H1 (cell line): ENCODE measurements around the gene SPAG16. TPM values are rescaled to one million over a fixed set of nuclear protein-coding genes. Genes with fewer than 3 reads are reported as not detected.

ENCODE experiments used
- CTCF ChIA-PET: fragments of 300-600 bp; sonication (Branson Sonifier 250); formaldehyde crosslinking; loops from one replicate; lab custom pipeline; 2021; ENCODE audit not compliant: partially characterized antibody; lab: Charles Lee
- POLR2A ChIA-PET: fragments of 300-600 bp; sonication (Branson Sonifier 250); formaldehyde crosslinking; loops from one replicate; lab custom pipeline; 2021; ENCODE audit warnings: inconsistent platforms; ENCODE audit not compliant: partially characterized antibody; lab: Charles Lee
- DNase-seq, 2 experiments: peaks; one replicate each; pipeline versions ENCODE4 v3.0.0 to v3.0.0-alpha.2; 2010 to 2022; ENCODE audit warnings: low spot score in 2 of 2, low read depth in 1 of 2, mixed read lengths in 1 of 2
- FAIRE-seq: peaks from 2 replicates; lab custom pipeline; 2011; peaks lifted over from hg19 to GRCh38; lab: Jason Lieb, UNC
- H2AFZ ChIP-seq: 2 replicates; pipeline ENCODE4 v1.8.1; 2012; ENCODE audit warnings: low read length, inconsistent platforms
- H2AK5ac ChIP-seq: 2 replicates; pipeline ENCODE4 v1.6.1; 2013; ENCODE audit warnings: low read depth, low read length
- H2BK120ac ChIP-seq: replicated peaks from 2 replicates; pipeline ENCODE3; 2013; ENCODE audit warnings: low read depth, low read length, inconsistent platforms
- H2BK12ac ChIP-seq: 2 replicates; pipeline ENCODE4 v1.6.1; 2013; ENCODE audit warnings: low read depth, low read length
- H2BK15ac ChIP-seq: 2 replicates; pipeline ENCODE4 v1.6.1; 2013; ENCODE audit warnings: low read length
- H2BK20ac ChIP-seq: 2 replicates; pipeline ENCODE4 v1.6.1; 2013; ENCODE audit warnings: low read length
- H2BK5ac ChIP-seq: 2 replicates; pipeline ENCODE4 v1.6.1; 2013; ENCODE audit warnings: low read depth, low read length
- H3K14ac ChIP-seq: 2 replicates; pipeline ENCODE4 v1.6.1; 2013; ENCODE audit warnings: inconsistent platforms; ENCODE audit not compliant: insufficient read length
- H3K18ac ChIP-seq: 2 replicates; pipeline ENCODE4 v1.6.1; 2013; ENCODE audit warnings: low read length; ENCODE audit errors: extremely low read depth
- H3K23ac ChIP-seq: 2 replicates; pipeline ENCODE4 v1.6.1; 2013; ENCODE audit warnings: inconsistent platforms; ENCODE audit not compliant: insufficient read length
- H3K23me2 ChIP-seq: 2 replicates; pipeline ENCODE4 v1.6.1; 2013; ENCODE audit warnings: low read depth, low read length
- H3K27ac ChIP-seq: 2 replicates; pipeline ENCODE4 v1.6.1; 2011; ENCODE audit warnings: low read depth, low read length, inconsistent platforms
- H3K27me3 ChIP-seq, 4 experiments: replicated peaks in 1 of 4; 1 replicate in 1 of 4; 2 replicates in 3 of 4; pipeline versions ENCODE4 v1.6.1 to v1.8.1; 2011 to 2013; ENCODE audit warnings: low read length in 3 of 4, mild to moderate bottlenecking in 3 of 4, inconsistent platforms in 2 of 4, mixed read lengths in 2 of 4, moderate library complexity in 1 of 4; ENCODE audit not compliant: control insufficient read depth in 3 of 4, insufficient read depth in 3 of 4; ENCODE audit errors: extremely low read depth in 1 of 4
- H3K36me3 ChIP-seq, 4 experiments: 2 replicates each; pipeline versions ENCODE4 v1.6.1 to v1.8.1; 2011 to 2013; ENCODE audit warnings: mild to moderate bottlenecking in 4 of 4, low read length in 3 of 4, moderate library complexity in 2 of 4, control low read depth in 1 of 4, inconsistent platforms in 1 of 4; ENCODE audit not compliant: insufficient read depth in 4 of 4, control insufficient read depth in 2 of 4
- H3K4ac ChIP-seq: replicated peaks from 2 replicates; pipeline ENCODE3; 2013; ENCODE audit warnings: low read length, low read depth, mixed read lengths, inconsistent platforms; ENCODE audit not compliant: insufficient read length
- H3K4me1 ChIP-seq, 4 experiments: replicated peaks in 1 of 4; 1 replicate in 1 of 4; 2 replicates in 3 of 4; pipeline versions ENCODE4 v1.6.1 to v1.8.1; 2011 to 2013; ENCODE audit warnings: low read length in 3 of 4, inconsistent platforms in 2 of 4, mixed read lengths in 1 of 4; ENCODE audit not compliant: insufficient read depth in 4 of 4, control insufficient read depth in 3 of 4
- H3K4me2 ChIP-seq, 2 experiments: 2 replicates each; pipeline versions ENCODE4 v1.6.1 to v1.8.1; 2011 to 2013; ENCODE audit warnings: low read depth in 2 of 2, low read length in 2 of 2, control low read depth in 1 of 2, inconsistent platforms in 1 of 2, mild to moderate bottlenecking in 1 of 2; ENCODE audit not compliant: insufficient read depth in 1 of 2
- H3K4me3 ChIP-seq, 4 experiments: fragments of 200-600, 300-600 bp in 1 of 4; sonication (generic), shearing (Covaris generic), sonication (Bioruptor Twin) in 1 of 4; 2 replicates each; pipeline versions ENCODE4 v1.5.1 to v1.8.1; 2011 to 2016; ENCODE audit warnings: low read length in 4 of 4, low read depth in 3 of 4, control low read depth in 2 of 4, inconsistent platforms in 2 of 4, mild to moderate bottlenecking in 2 of 4, mixed read lengths in 1 of 4, moderate library complexity in 1 of 4; ENCODE audit not compliant: insufficient read depth in 2 of 4; ENCODE audit errors: extremely low read depth in 1 of 4
- H3K56ac ChIP-seq: replicated peaks from 2 replicates; pipeline ENCODE3; 2013; ENCODE audit warnings: low read depth, mild to moderate bottlenecking, mixed read lengths, low read length, inconsistent platforms; ENCODE audit not compliant: insufficient read length
- H3K79me1 ChIP-seq: 2 replicates; pipeline ENCODE4 v1.6.1; 2013; ENCODE audit warnings: low read depth, low read length, control low read depth
- H3K79me2 ChIP-seq, 2 experiments: 2 replicates each; pipeline versions ENCODE4 v1.6.1 to v1.8.1; 2012 to 2013; ENCODE audit warnings: low read length in 2 of 2, mild to moderate bottlenecking in 2 of 2, inconsistent platforms in 1 of 2; ENCODE audit not compliant: insufficient read depth in 2 of 2, control insufficient read depth in 1 of 2
- H3K9ac ChIP-seq, 4 experiments: replicated peaks in 1 of 4; 1 replicate in 1 of 4; 2 replicates in 3 of 4; pipeline versions ENCODE4 v1.6.1 to v1.8.1; 2011 to 2013; ENCODE audit warnings: low read depth in 3 of 4, low read length in 3 of 4, control low read depth in 2 of 4, mild to moderate bottlenecking in 2 of 4, moderate library complexity in 2 of 4, inconsistent platforms in 1 of 4; ENCODE audit errors: extremely low read depth in 1 of 4
- H3K9me3 ChIP-seq, 2 experiments: 2 replicates each; pipeline versions ENCODE4 v1.6.1 to v1.8.1; 2012 to 2013; ENCODE audit warnings: mild to moderate bottlenecking in 2 of 2, moderate library complexity in 2 of 2, control low read depth in 1 of 2, inconsistent platforms in 1 of 2, low read depth in 1 of 2, low read length in 1 of 2, mixed read lengths in 1 of 2; ENCODE audit not compliant: insufficient read depth in 2 of 2
- H4K20me1 ChIP-seq, 2 experiments: replicated peaks in 1 of 2; 2 replicates each; pipeline versions ENCODE3 to v1.8.1; 2011 to 2013; ENCODE audit warnings: inconsistent platforms in 2 of 2, low read length in 2 of 2, mild to moderate bottlenecking in 1 of 2; ENCODE audit not compliant: insufficient read depth in 2 of 2, control insufficient read depth in 1 of 2
- H4K5ac ChIP-seq: 2 replicates; pipeline ENCODE4 v1.6.1; 2013; ENCODE audit warnings: low read length, low read depth, mixed read lengths, inconsistent platforms; ENCODE audit not compliant: insufficient read length
- H4K8ac ChIP-seq: 2 replicates; pipeline ENCODE4 v1.8.0; 2013; ENCODE audit warnings: mild to moderate bottlenecking, moderate library complexity, low read length, inconsistent platforms; ENCODE audit not compliant: insufficient read depth; ENCODE audit errors: extremely low read depth
- H4K91ac ChIP-seq: replicated peaks from 2 replicates; pipeline ENCODE3; 2013; ENCODE audit warnings: low read length, mixed read lengths, inconsistent platforms; ENCODE audit not compliant: insufficient read length
- KDM5A ChIP-seq: fragments of 200-600 bp; IDR thresholded peaks from 2 replicates; pipeline ENCODE4 v1.7.1; 2012; ENCODE audit warnings: mild to moderate bottlenecking, low read length, inconsistent platforms, mixed read lengths
- POU5F1 ChIP-seq: IDR thresholded peaks from 2 replicates; pipeline ENCODE4 v1.6.1; 2011; ENCODE audit warnings: low read depth, mild to moderate bottlenecking, low read length, moderate library complexity
- polyA plus RNA-seq, 7 experiments: library from polyadenylated mRNA; depleted of rRNA in 3 of 7; stranded (reverse) in 5 of 7; unstranded in 2 of 7; fragments of >200 nt in 5 of 7; fragments of 200-250 nt in 2 of 7; gene quantifications; 1 replicate in 5 of 7; 2 replicates in 1 of 7; 4 replicates in 1 of 7; pipeline versions ENCODE4 v1.2.1 to v1.2.3, GENCODE V29; 2011 to 2013; ENCODE audit warnings: missing spikeins in 2 of 7, mixed read lengths in 2 of 7
- total RNA-seq: library from RNA; stranded (reverse); fragmentation: NEBNext Ultra II Directional; extraction: Animal tissue kit (Norgen Biotek cat#: 25700); gene quantifications from 2 replicates; pipeline ENCODE4 v1.2.1, GENCODE V29; 2021
- TF ChIP-seq, protein P1 (sequence below): IDR thresholded peaks from 2 replicates; pipeline ENCODE4 v1.6.1; 2012; ENCODE audit warnings: inconsistent platforms

SPAG16 gene
- total and polyA plus RNA-seq, 2 of the 8 experiments (the other 6 are each of a cell fraction or from before 2014, with no cell fraction given), result 6.0 to 14.9 TPM

DNA sequence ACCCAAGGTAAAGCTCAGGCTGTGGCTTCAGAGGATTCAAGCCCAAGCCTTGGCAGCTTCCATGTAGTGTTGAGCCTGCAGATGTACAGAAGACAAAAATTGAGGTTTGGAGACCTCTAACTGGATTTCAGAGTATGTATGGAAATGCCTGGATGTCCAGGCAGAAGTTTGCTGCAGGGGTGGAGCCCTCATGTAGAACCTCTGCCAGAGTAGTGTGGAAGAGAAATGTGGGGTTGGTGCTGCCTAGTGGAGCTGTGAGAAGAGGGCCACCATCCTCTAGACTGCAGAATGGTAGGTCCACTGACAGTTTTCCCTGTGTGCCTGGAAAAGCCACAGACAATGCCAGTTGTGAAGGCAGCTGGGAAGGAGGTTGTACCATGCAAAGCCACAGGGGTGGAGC is 239.9 kb downstream of the SPAG16 start:
- no peak for TF ChIP-seq KDM5A
- TF ChIP-seq, protein P1, sequence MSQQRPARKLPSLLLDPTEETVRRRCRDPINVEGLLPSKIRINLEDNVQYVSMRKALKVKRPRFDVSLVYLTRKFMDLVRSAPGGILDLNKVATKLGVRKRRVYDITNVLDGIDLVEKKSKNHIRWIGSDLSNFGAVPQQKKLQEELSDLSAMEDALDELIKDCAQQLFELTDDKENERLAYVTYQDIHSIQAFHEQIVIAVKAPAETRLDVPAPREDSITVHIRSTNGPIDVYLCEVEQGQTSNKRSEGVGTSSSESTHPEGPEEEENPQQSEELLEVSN, result no peak
- no peak for TF ChIP-seq POU5F1
- TF ChIP-seq, all 59 proteins: peak for 0
- FAIRE-seq, result no peak

More for the DNA sequence above, 239.9 kb downstream of the SPAG16 start:
- H3K4ac ChIP-seq, result no peak overlapping the region
- H3K36me3 ChIP-seq, result no peaks in the 10 kb centered on the region
- H3K9ac ChIP-seq, result no peak overlapping the region
- H3K23ac ChIP-seq, result no peak overlapping the region
- H2BK5ac ChIP-seq, result no peak overlapping the region
- H3K4me2 ChIP-seq, result no peak overlapping the region
- no peaks in the 10 kb centered on the region for H3K4me1 ChIP-seq
- H2BK12ac ChIP-seq, result no peak overlapping the region
- H4K5ac ChIP-seq, result no peak overlapping the region
- CTCF ChIA-PET, result no interaction called here
- H3K56ac ChIP-seq, result no peak overlapping the region
- no peak overlapping the region for H3K18ac ChIP-seq
- no peak overlapping the region for H2AK5ac ChIP-seq
- H3K23me2 ChIP-seq, result no peaks in the 10 kb centered on the region
- H2AFZ ChIP-seq, result no peak overlapping the region
- H3K79me1 ChIP-seq, result no peaks in the 10 kb centered on the region
- H4K8ac ChIP-seq, result no peak overlapping the region
- H3K27ac ChIP-seq, result no peak overlapping the region
- no peak overlapping the region for H3K14ac ChIP-seq
- peaks cover 9 to 13% of the 10 kb centered on the region in 2 experiments; a peak in 3 of 4 replicates for H3K9me3 ChIP-seq
- H3K27me3 ChIP-seq, result no peaks in the 10 kb centered on the region
- no peaks in the 10 kb centered on the region for H4K20me1 ChIP-seq
- no peak overlapping the region for H3K4me3 ChIP-seq
- no peaks in the 10 kb centered on the region for H3K79me2 ChIP-seq
- H4K91ac ChIP-seq, result no peak overlapping the region
- H2BK20ac ChIP-seq, result no peak overlapping the region
- no peak for DNase-seq
- POLR2A ChIA-PET, result no interaction called here
- no peak overlapping the region for H2BK15ac ChIP-seq
- no peak overlapping the region for H2BK120ac ChIP-seq
